Mucosa of stomach (tissue), 1 donor: Measurements from ENCODE around the gene ADARB2.

ENCODE experiments used
- H3K27me3 ChIP-seq: one replicate; pipeline ENCODE4 v1.7.0; 2013; ENCODE audit warnings: mild to moderate bottlenecking, low read length; ENCODE audit not compliant: control insufficient read depth, insufficient read depth
- H3K36me3 ChIP-seq: one replicate; pipeline ENCODE4 v1.7.0; 2013; ENCODE audit warnings: low read length; ENCODE audit not compliant: control insufficient read depth, insufficient read depth
- H3K4me1 ChIP-seq: one replicate; pipeline ENCODE4 v1.7.0; 2013; ENCODE audit warnings: mild to moderate bottlenecking, low read length; ENCODE audit not compliant: control insufficient read depth, insufficient read depth
- H3K4me3 ChIP-seq: one replicate; pipeline ENCODE4 v1.7.0; 2013; ENCODE audit warnings: low read length
- H3K9ac ChIP-seq: one replicate; pipeline ENCODE4 v1.7.0; 2013; ENCODE audit warnings: mild to moderate bottlenecking, low read length, moderate library complexity
- H3K9me3 ChIP-seq: one replicate; pipeline ENCODE4 v1.7.0; 2013; ENCODE audit warnings: mild to moderate bottlenecking, low read length, moderate library complexity; ENCODE audit not compliant: control insufficient read depth
- donor health status: Pancreatic carcinoma.

Gene ADARB2

DNA sequence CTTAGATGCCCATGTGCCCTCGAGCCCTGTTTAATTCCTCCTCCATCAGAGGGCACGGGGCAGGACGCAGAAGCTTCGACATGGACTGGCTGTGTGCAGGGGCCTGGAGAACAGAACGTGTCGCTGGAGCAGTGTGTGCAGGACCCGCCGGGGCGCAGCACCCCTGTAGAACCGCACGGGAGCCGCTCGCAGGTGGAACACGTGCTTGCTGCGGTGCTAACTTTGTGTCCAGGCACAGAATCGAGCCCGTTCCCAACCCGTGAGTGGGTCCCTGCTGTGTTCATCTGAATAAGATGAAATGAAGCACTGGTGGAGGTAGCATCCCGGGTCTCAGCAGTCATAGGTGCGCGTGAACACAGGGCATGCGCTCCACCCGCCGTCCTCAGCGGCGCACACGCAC, 564.2 kb downstream of the ADARB2 start:
- no peaks in the 10 kb centered on the region for H3K4me1 ChIP-seq
- H3K36me3 ChIP-seq, result no peaks in the 10 kb centered on the region
- H3K27me3 ChIP-seq, result no peaks in the 10 kb centered on the region

GRCh38 chr10:1172256-1172984, 564.9 kb downstream of the ADARB2 start:
- no peak overlapping the region for H3K9ac ChIP-seq
- H3K9me3 ChIP-seq, result no peaks in the 10 kb centered on the region
- no peaks in the 10 kb centered on the region for H3K36me3 ChIP-seq
- H3K4me3 ChIP-seq, result no peak overlapping the region
- H3K4me1 ChIP-seq, result no peaks in the 10 kb centered on the region
- H3K27me3 ChIP-seq, result no peaks in the 10 kb centered on the region

More for the DNA sequence above, 564.2 kb downstream of the ADARB2 start:
- H3K4me3 ChIP-seq, result no peak overlapping the region
- H3K9ac ChIP-seq, result no peak overlapping the region
- H3K9me3 ChIP-seq, result no peaks in the 10 kb centered on the region

DNA sequence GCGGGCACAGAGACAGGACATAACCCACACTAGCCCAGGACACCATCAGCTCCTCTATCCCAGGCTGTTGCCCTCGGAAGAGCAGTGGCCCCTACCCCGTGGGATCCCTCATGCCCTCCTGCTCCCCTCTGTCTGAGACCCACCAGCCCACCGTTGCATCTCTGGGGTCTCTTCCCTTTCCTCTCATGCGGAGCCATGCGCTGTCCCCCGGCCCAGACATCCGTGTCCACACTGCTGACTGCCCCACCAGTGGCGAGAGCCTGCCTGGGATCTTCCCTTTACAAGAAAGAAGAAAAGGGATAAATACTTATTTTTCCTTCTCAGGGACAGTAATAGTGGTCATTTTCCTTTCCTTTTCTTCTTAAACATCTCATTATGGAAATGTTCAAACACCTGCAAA, 565.7 kb downstream of the ADARB2 start:
- no peaks in the 10 kb centered on the region for H3K27me3 ChIP-seq
- H3K9ac ChIP-seq, result no peak overlapping the region
- no peaks in the 10 kb centered on the region for H3K9me3 ChIP-seq
- no peaks in the 10 kb centered on the region for H3K36me3 ChIP-seq
- H3K4me1 ChIP-seq, result no peaks in the 10 kb centered on the region
- H3K4me3 ChIP-seq, result no peak overlapping the region

GRCh38 chr10:1171182-1171581, 566.1 kb downstream of the ADARB2 start:
- no peaks in the 10 kb centered on the region for H3K9me3 ChIP-seq
- no peak overlapping the region for H3K9ac ChIP-seq
- H3K27me3 ChIP-seq, result no peaks in the 10 kb centered on the region
- H3K4me1 ChIP-seq, result no peaks in the 10 kb centered on the region
- H3K4me3 ChIP-seq, result no peak overlapping the region
- no peaks in the 10 kb centered on the region for H3K36me3 ChIP-seq

GRCh38 chr10:1170867-1171180, 566.5 kb downstream of the ADARB2 start:
- Histone ChIP-seq H3K36me3 (no peaks in the 10 kb centered on the region), H3K27me3 (no peaks in the 10 kb centered on the region), H3K9ac (no peak overlapping the region), H3K9me3 (no peaks in the 10 kb centered on the region), H3K4me3 (no peak overlapping the region), H3K4me1 (no peaks in the 10 kb centered on the region)

- Histone ChIP-seq H3K9ac (no peak overlapping the region), H3K4me3 (no peak overlapping the region), H3K36me3 (no peaks in the 10 kb centered on the region), H3K4me1 (no peaks in the 10 kb centered on the region), H3K27me3 (no peaks in the 10 kb centered on the region), H3K9me3 (no peaks in the 10 kb centered on the region)
Measured at GRCh38 chr10:1169981-1170866, 567.1 kb downstream of the ADARB2 start.

GRCh38 chr10:1169186-1169885, 568.0 kb downstream of the ADARB2 start:
- no peak overlapping the region for H3K9ac ChIP-seq
- no peaks in the 10 kb centered on the region for H3K27me3 ChIP-seq
- H3K9me3 ChIP-seq, result no peaks in the 10 kb centered on the region
- H3K4me1 ChIP-seq, result no peaks in the 10 kb centered on the region
- H3K4me3 ChIP-seq, result no peak overlapping the region
- no peaks in the 10 kb centered on the region for H3K36me3 ChIP-seq

DNA sequence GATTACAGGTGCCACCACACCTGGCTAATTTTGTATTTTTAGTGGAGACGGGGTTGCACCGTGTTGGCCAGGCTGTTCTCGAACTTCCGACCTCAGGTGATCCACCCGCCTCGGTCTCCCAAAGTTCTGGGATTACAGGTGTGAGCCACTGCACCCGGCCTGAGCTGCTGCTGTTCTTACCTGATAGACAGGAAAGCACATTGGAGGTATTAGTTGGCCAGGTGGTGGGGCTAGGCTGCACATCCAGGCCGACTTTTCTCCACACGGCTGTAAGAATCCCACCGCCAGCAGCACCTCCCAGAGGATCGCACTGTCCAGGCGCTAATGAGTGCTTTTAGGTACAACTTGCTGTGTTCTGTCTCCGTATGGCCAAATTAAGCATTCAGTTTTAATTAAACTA, 568.6 kb downstream of the ADARB2 start:
- H3K9ac ChIP-seq, result no peak overlapping the region
- H3K36me3 ChIP-seq, result no peaks in the 10 kb centered on the region
- H3K4me1 ChIP-seq, result no peaks in the 10 kb centered on the region

GRCh38 chr10:1166828-1167275, 570.5 kb downstream of the ADARB2 start:
- no peaks in the 10 kb centered on the region for H3K4me1 ChIP-seq
- no peak overlapping the region for H3K4me3 ChIP-seq
- no peak overlapping the region for H3K9ac ChIP-seq
- H3K27me3 ChIP-seq, result no peaks in the 10 kb centered on the region
- H3K9me3 ChIP-seq, result no peaks in the 10 kb centered on the region
- H3K36me3 ChIP-seq, result no peaks in the 10 kb centered on the region

More for the DNA sequence above, 568.6 kb downstream of the ADARB2 start:
- Histone ChIP-seq H3K4me3 (no peak overlapping the region), H3K27me3 (no peaks in the 10 kb centered on the region), H3K9me3 (no peaks in the 10 kb centered on the region)

DNA sequence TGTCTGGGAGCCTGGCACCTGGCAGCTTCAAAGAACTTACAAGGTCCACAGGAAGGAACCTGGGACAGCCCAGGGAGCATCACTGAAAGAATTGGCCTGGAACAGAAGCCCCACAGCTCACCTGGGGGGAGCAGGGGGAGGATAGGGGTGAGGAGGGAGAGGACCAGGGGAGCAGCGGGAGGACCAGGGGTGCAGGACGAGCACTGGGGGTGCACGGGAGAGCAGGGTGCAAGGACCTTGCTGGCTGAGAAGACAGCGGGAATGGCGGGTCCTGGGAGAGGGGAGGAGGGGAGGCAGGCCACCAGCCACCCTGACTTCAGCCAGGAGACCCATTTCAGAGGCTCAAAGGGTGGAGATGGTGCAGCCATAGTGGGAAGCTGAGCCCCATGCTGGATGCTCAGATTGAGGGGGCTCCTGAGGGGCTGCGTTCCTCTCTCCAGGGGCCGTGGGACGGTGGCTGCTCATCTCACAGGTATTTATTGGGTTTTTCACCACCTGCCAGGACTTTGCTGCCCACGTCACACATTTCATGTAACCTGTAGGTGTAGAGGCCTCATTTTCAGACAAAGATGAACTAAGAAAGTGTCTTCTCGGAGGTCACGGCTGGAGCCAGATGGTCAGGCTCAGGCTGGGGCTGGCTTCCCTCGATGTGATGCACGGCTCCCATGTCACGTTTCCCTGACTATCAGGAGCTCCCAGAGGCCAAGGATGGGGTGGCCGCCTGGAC, 571.1 kb downstream of the ADARB2 start:
- Histone ChIP-seq H3K27me3 (no peaks in the 10 kb centered on the region), H3K36me3 (no peaks in the 10 kb centered on the region), H3K4me1 (no peaks in the 10 kb centered on the region), H3K9me3 (no peaks in the 10 kb centered on the region), H3K4me3 (no peak overlapping the region), H3K9ac (no peak overlapping the region)

- Histone ChIP-seq H3K9me3 (no peaks in the 10 kb centered on the region), H3K27me3 (no peaks in the 10 kb centered on the region), H3K9ac (no peak overlapping the region), H3K36me3 (no peaks in the 10 kb centered on the region), H3K4me3 (no peak overlapping the region), H3K4me1 (no peaks in the 10 kb centered on the region)
Measured at GRCh38 chr10:1163831-1164230, 573.5 kb downstream of the ADARB2 start.
